Stimulated activated CD4-positive, alpha-beta T cell treated with anti-CD3 and anti-CD28 coated beads, Interleukin-1b, Interleukin-23, amount 100 ng/mL, for 4 hours (primary cell): ENCODE results near the gene TAPT1.
"Not testable (repeated sequence)": the region's sequence is repeated elsewhere in the genome, so short reads cannot be mapped to it uniquely, and the experiment has no call there.

Source experiments
- DNase-seq, 2 donors: peaks; one replicate each; pipeline ENCODE4 v3.0.0-alpha.2; 2020; ENCODE audit warnings: low read depth in 2 of 2

The TAPT1 gene

DNA sequence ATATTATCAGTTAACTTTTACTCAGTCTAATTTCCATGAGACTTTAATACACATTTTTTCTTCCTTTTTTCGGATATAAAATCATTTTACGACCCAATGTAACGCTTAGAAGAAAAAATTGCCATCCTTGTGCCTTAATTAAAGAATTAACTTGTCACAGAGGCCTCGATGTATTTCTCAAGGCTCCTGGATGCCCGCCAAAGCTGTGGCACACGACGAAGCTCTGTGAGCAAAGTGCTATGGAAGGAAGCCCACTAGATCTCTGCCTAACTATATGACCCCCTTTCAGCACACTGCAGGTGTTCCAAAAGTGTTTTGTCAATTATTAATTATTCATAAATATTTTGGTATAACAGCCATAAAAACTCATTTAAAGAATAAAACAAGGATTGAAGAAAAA lies 54.4 kb downstream of the TAPT1 start:
- no peak for DNase-seq

DNA sequence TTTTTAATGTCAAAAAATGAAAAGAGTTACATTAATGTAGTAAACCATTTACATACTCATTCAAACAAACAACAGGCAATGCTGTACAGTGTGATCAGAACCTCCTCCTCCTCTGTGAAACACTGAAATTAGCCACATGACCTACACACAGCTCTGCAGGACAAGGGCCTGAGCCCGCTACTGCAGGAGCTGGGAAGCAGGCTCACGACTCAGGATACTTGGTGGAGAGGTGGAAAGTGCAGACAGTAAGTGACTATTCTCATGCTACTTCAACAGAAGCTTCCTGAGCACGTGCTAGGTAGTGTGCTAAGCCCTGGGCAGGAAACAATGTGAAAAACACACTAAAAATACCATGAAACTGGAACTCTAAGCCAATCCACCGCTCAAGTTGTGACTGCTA lies 56.8 kb downstream of the TAPT1 start:
- DNase-seq: no peak

DNA sequence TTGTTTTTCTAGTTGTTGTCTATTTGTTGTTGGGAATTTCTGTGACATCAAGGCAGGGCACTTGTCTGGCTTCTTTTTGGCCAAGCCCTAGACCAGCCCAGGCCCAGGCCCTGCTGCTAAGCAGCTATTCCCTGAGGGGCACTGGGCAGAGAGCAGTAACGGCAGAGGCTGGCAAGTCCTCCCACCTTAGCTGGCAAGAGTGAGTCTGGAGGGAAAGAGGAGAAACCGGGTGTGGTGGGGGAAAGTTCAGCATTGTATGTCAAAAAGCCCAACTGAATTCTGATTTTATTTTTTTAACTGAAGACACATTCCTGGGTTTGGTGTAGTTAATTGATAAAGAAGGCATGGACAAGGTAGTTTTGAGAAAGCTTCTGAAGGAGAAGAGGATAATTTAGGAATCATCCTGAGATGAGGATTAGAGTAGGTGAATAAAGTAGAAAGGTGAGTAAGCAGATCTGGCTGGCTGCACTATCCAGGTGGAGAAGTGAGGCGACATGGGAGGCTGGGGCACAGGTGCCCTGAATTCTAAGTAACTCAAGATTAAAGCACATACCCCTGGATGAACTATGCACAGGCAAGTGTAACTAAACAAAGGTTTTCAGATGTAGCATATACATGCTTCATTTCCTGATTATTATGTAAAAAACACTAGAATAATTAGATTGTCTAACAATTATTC lies 57.4 kb downstream of the TAPT1 start:
- no peak for DNase-seq

DNA sequence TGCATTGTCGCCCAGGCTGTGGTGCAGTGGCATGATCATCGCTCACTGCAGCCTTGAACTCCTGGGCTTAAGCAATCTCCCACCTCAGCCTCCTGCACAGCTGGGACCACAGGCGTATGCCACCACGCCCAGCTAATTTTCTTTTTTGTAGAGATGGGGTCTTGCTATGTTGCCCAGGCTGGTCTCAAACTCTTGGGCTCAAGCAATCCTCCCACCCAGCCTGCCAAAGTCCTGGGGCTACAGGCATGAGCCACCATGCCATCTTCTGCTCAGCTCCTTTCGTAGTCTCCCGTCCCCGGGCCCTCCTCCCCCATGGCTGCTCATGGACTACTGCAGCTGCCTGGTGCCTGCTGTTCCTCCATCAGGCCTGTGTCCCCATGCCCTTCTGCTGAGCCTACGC lies 58.1 kb downstream of the TAPT1 start:
- no peak for DNase-seq

DNA sequence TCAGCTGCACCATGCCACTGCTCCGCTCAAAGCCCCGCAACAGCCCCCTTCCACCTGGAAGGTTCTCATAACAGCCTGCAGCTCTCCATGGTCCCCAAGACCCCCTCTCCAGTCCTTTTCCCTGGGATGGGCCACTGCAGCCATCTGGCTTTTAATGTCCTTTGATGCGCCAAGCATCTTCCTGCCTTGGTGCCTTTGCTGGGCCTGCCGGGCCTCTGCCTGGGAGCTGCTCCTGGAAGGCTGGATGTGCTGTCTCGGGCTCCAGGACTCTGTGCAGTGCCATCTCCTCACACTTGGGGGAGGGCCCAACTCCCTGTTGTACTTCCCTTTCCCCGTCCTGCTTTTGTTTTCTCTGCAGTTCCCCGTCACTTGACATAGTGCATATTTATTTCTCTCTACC lies 60.3 kb downstream of the TAPT1 start:
- DNase-seq: no peak

DNA sequence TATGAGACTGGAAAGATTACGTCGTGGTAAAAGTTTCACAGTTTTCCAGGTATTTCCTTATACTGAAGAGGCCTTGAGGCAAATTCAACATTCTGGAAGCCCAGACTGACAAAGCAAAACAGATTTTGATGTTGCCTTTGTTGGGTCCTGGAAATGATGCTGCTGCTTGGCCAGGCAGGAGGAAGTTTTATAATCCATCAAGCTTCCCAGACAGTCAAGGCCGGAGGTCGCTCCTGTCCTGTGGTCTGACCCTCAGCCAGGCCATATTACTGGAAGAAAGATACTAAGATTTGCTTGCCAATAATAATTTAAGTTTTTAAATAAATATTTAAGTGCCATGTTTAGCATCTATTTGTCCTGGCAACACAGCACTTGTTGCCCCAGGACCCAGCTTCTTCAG lies 63.4 kb downstream of the TAPT1 start:
- no peak for DNase-seq

DNA sequence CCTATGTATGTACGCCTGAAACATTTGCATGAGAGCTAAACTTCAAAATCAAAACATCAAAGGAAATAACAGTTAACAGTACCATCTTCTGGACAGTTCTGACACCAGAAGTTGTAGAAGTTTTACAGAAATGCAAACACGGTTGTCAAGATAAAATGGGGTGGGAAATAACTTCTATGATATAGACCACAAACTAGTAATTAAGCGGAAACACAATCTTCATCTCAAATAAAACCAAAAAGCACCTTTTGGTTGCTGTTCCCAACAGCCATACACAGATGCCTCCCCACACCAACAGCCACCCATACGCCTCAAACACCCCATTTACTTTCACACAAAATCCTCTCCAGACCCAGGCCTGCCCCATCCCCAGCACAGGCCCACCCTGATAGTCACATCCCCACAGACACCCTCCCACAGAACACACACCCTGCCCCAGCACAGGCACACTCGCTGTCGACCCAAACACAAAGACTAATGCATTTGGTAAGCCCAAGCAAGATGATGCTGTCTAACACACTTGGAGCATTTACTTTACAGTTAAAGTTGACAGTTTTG lies 64.3 kb downstream of the TAPT1 start:
- DNase-seq: no peak

DNA sequence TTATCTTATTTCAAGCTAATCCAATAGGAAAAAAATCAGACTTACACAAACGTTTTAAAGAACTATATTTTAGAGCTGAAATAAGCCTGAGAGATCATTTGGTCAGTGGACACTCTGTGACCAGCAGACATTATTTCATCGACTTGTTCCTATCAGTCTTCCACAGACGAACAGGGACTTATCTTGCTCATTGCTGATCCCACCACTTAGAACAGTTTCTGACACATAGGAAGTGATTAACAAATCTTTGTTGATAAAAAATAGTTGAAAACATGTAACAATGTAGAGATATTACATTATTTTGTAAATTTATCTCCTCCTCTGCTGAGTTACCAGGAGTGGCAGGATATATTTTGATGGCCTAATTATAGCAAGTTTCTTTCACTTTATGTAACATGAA lies 65.8 kb downstream of the TAPT1 start:
- DNase-seq: no peak

DNA sequence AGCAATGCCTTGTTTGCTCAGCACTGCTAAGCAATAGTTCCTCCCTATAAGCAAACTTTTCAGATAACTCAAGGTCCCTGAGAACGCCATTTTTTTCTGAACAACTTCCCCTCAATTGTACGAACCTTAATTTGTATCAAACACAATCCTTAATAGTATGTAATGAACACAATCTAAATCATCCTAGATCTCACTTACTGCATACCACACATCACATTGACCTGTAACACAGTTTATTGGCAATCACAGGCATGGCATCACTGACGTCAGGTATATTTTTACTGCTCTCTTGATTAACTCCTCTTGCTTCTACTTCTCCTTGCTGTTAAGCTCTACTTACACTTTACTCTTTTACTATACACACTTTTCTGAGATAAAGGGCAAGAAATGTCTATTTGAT lies 67.0 kb downstream of the TAPT1 start:
- DNase-seq: no peak

DNA sequence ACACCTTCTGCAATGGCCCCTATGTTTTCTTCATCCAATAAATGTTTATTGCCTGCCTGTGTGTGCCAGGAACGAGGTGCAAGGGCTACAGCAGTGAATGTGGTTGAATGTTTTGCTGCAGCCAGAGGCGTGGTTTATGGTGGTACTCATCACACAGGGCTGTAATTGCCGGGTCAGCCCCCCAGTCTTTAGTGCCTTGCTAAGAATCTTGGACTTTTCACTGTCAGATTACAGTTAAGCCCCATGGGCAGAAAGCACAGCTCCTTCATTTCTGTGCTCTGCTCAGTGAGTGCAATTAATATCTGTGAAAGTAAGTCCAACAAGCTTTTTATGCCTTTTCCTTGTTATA lies 67.8 kb downstream of the TAPT1 start:
- no peak for DNase-seq

DNA sequence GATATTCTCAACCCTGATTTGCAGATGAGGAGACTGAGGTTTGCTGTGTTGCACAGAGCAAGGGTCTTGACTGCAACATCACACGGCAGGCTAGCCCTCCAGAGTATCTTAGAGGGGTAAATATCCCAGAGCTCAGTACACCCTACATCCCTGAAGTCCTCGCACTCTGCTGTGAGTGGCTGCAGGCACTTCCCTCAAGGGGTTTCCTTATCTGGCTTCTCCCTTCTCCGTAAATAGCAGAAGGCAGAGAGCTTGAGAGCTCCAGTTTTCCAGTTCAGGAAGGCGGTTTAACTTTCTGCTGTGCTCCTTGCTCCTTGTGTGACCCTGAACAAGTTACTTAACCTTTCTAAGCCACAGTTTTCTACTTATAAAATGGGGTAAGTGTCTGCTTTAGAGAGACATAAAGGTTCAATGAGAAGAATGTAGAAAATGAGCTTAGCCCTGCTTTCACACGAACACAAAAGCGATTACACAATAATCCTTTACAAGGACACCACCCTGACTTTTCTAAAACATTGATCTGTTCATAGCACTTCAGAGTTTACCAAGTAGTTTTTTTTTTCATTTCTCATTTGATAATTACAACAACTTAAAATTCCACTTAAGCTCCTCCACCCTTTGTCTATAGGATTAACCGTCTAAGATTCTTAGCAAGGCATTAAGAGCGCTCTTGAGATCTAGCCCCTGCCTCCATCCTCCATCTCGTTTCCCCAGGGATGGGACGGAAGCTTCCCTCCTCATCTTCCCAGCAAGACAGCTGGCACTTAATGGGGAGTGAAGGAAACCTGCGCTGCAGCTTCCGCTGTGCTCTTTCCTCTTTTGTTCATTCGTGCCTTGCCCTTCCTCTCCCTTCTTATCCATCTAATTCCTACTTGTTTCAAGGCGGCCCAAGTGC lies 68.4 kb downstream of the TAPT1 start:
- no peak for DNase-seq

DNA sequence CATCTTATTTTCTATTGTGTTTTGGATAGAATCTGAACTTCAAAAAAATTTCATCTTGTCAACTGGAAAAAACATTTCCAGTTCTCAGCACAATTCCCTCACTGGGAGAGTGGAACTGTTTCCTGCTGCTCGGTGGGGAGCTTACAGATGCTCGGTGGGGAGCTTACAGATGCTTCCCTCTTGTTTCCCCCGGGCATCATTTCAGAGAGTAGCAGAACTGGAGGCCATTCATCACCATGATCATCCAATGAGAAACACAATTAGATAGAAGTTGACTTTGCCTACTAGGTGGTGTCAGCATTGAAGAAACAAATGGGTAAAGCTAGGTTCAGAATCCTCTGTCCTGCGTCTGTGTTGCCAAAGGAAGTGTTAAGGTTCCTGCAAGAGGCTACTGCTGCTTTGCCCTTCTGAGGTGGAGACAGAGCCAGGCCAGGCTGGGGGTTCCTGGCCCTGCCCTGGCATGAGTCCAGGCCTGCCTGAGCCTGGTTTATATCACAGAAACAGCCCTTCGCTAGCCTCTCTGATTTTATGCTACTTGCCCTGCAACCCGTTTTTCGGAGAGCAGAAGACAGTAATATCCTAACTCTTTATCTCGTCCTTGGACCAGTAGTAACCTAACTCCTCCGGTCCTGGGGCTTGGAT lies 70.6 kb downstream of the TAPT1 start:
- no peak for DNase-seq

DNA sequence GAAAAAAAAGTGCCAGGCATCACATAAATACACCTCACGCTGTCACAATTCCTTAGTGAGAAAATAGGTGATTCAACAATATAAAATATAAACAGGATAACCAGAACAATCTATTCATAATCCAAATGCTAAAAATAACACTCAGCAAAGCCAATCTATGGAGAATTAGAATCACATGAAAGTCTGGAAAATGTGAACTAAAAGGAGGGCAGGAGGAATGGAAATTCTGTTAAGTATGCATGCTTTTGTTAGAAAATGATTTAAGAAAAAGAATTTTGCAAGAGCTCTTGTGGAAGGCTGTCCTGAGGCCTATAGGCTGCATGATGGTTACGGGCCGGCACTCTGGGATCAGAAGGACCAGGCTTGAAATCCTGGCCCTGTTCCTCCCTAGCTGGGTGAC lies 71.8 kb downstream of the TAPT1 start:
- DNase-seq: no peak

DNA sequence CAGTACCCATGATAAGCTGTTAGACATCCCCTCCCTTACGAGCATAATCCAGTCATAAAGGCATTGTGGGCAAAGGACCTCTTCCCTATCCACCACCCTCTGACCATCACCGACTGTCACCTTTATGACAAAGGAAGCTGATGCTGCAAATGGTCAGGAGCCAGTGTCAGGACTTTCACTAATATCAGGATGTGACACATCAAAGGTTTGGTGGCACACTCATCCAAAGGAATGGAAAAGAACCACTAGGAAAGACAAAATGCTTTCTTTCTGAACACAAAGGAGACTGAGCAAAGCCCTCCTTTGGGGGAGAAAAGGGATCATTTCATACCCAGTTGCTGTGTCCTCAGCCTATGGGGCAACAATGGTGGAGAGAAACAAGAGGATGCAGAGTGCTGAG lies 75.6 kb downstream of the TAPT1 start:
- DNase-seq: no peak

DNA sequence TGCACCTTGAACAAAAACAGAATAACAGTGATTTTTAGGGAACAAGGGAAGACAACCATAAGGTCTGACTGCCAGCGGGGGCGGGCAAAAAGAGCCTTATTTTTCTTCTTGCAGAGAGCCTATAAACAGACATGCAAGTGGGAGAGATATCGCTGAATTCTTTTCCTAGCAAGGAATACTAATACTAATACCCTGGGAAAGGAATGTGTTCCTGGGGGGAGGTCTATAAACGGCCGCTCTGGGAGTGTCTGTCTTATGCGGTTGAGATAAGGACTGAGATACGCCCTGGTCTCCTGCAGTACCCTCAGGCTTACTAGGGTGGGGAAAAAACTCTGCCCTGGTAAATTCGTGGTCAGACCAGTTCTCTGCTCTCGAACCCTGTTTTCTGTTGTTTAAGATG lies 81.4 kb downstream of the TAPT1 start:
- not testable (repeated sequence) for DNase-seq

DNA sequence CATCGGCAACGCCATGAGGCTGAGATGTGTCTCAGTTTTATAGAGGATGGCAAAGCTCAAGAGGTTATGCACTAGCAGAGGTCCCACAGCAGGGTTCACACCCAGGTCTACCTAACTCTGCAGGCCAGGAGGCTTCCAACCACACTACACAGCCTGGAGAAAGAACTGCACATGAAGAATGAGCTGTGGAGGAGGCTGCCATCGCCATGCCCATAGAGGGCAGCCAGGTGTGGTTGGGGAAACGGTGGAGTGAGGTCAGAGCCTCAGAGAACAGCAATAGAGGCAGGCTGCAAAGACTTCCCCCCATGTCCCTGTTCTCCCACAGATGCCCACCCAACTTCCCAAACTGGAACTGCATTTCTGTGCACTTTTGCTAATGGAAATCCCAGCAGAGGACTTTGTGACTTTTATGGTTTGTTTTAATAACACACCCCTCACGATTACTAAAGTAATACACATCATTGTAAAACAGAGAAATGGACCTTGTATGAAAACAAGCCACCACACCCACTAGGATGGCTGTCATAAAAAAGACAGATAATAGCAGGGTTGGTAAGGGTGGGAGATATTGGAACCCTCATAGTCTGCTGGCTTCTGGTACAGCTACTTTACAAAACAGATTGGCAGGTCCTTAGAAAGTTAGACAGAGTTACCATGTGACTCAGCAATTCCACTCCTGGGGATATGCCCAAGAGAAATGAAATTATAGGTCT lies 83.5 kb downstream of the TAPT1 start:
- DNase-seq: no peak

DNA sequence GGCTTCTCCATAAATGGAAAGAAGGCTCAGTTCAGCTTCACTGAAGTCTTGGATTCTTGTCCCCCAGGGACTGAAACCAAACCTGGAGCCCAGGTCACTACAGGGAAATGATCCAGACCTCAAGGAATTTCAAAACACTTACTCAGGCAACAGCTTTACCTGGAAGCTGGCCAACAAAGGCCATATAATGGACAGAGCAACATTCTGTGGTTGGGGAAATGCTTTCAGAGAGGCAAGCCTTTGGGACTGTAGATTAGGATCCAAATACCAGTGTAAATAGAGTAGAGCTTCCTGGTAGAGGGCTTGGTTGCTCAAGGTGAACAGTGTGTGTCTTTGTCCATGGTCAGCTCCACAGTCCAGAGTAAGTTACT lies 85.4 kb downstream of the TAPT1 start:
- DNase-seq: no peak

DNA sequence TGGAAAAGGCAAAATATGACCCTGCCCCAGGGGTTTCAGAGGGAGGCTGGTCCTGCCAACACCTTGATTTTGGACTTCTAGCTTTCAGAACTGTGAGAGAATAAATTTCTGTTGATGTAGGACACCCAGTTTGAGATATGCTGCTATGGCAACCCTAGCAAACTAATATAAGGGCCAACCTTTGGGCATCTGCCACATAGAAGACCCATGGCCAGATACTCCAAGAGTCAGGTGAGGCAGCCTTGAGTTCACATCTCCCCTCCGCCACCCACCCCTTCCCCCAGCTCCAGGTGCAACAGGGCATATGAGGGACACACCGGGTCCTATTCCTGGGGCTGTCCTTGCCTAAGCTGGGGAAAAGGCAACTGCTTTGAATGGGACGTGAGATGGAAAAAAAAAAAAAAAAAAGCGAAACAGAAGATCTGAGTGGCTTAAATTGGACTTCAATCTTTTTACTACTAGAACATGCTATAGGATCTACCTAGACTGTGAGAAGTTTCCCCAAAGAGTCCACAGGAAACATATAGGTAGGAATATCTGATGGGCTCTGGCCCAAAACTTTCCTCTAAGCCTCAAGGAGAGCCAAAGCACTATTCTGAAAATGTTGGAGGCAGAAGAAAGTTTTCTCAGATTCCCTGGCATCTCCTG lies 85.9 kb downstream of the TAPT1 start:
- DNase-seq: no peak

DNA sequence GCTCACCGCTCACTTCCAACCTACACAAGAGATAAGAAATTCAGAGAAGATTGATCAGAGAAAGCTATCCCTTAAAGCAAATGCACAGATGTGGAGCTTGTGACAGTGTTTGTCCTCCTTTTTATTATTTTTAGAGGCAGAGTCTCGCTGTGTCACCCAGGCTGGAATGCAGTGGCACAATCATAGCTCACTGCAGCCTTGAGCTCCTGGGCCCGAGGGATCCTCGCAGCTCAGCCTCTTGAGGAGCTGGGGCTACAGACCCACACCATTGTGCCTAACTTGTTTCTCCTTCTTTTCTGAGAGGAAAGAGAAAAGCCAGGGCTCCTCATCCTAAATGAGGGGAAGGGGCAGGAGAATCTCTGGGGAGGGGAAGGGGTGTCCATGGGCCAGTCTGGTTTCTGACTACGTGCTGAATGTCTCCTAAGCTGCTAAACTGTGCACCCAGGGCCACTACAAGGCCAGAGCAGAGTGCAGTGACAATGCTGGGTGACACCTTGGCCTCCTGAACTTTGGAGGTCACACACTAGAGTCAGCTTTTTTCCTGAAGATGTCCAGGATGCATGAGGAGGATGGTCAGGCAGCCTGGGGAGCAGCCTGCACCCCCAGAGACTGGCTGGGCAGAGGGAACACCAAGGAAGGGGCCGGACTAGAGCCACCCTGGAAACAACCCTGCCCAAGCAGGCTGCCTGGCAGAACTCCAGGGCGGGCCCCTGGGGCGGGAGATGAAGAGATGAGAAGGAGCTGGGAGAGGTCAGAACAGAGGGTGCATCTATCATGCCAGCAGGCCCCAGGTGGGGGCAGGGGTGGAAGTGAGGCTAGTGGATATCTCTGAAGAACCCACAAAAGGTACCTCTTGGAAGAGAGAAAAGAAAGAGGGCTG lies 87.0 kb downstream of the TAPT1 start:
- DNase-seq: no peak

DNA sequence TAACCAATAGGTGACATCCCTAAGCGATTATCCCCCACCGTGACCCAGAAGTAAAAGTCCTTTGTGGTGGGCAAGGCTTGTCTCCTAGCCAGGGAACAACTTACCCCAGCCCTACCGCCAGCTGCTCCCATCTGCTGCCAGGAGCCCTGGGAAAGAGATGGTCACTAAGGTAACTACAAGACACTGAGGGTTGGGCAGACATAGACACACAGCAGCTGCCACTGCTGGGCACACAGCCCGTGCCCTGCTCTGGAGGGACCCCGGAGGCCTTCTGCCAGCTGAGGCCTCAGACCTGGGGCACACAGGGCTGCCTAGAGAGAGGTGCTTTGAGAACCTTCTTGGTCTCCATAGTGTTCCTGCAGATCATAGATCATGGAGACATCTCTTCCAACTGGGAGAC lies 89.4 kb downstream of the TAPT1 start:
- no peak for DNase-seq

DNA sequence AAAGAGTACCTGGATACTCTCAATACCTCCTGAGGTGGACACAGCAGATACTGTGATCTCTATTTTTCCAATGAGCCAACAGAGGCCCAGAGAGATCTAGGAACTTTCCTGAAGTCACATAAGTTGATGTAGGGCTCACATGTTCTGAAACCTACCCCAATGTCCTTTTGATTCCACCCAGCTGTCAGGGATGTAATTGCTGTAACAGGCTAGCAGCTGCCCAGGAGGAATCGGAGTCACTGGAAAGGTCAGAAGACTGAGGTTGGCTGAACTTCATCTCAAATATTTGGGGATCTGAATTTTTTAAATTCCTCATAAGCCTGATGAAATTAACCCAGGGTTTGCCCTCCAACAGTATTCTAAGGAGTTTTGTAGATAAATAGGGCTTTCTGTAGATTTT lies 90.0 kb downstream of the TAPT1 start:
- DNase-seq: no peak
